IMR-90 (cell line): ENCODE data around the gene SIRPD. TPM values are rescaled to one million over a fixed set of nuclear protein-coding genes. Genes with fewer than 3 reads are reported as not detected.

ENCODE experiments used
- ATAC-seq: fragments of 200-7000 bp; cut with Tn5 transposase; 2 replicates; pipeline ENCODE4 v1.9.1; 2020; ENCODE audit warnings: low read depth, mild to moderate bottlenecking, moderate library complexity
- BruUV-seq: library from RNA; stranded (reverse); fragments of 400-500 nt; replicated peaks from 2 replicates; lab custom pipeline; 2021; lab: Mats Ljungman, UMichigan
- CTCF ChIA-PET: fragments of 300-600 bp; formaldehyde crosslinking; extraction: SDS; loops from one replicate; lab custom pipeline; 2021; ENCODE audit warnings: antibody characterized with exemption; lab: Yijun Ruan, JAX
- POLR2A ChIA-PET: fragments of 300-600 bp; sonication (Branson Sonifier 250); formaldehyde crosslinking; loops from one replicate; lab custom pipeline; 2022; ENCODE audit warnings: antibody characterized with exemption; ENCODE audit not compliant: unreplicated experiment; lab: Charles Lee
- DNase-seq: peaks from one replicate; pipeline ENCODE4 v3.0.0; 2013
- H2AFZ ChIP-seq: replicated peaks from 2 replicates; pipeline ENCODE3; 2013; ENCODE audit warnings: low read length, mild to moderate bottlenecking; ENCODE audit not compliant: poor library complexity
- H2AK5ac ChIP-seq: 2 replicates; pipeline ENCODE4 v1.6.1; 2013; ENCODE audit warnings: low read depth, low read length, inconsistent platforms
- H2AK9ac ChIP-seq: replicated peaks from 2 replicates; pipeline ENCODE3; 2013; ENCODE audit warnings: mild to moderate bottlenecking, low read depth, low read length, moderate library complexity; ENCODE audit not compliant: poor library complexity
- H2BK120ac ChIP-seq: 2 replicates; pipeline ENCODE4 v1.6.1; 2013; ENCODE audit warnings: low read depth, low read length, inconsistent platforms
- H2BK15ac ChIP-seq: 3 replicates; pipeline ENCODE4 v1.6.1; 2013; ENCODE audit warnings: low read depth, low read length, inconsistent platforms
- H2BK20ac ChIP-seq: 2 replicates; pipeline ENCODE4 v1.6.1; 2013; ENCODE audit warnings: low read depth, mild to moderate bottlenecking, inconsistent platforms, low read length, moderate library complexity
- H2BK5ac ChIP-seq: 2 replicates; pipeline ENCODE4 v1.6.1; 2013; ENCODE audit warnings: mild to moderate bottlenecking, low read depth, low read length, inconsistent platforms; ENCODE audit not compliant: poor library complexity, severe bottlenecking
- H3K14ac ChIP-seq: replicated peaks from 2 replicates; pipeline ENCODE4 v1.6.1; 2013; ENCODE audit warnings: low read depth, low read length, inconsistent platforms
- H3K18ac ChIP-seq: 2 replicates; pipeline ENCODE4 v1.6.1; 2013; ENCODE audit warnings: low read depth, low read length, control low read depth
- H3K23ac ChIP-seq: 2 replicates; pipeline ENCODE4 v1.6.1; 2013; ENCODE audit warnings: low read depth, low read length, inconsistent platforms
- H3K27ac ChIP-seq: 2 replicates; pipeline ENCODE4 v1.5.1; 2013; ENCODE audit warnings: mild to moderate bottlenecking, control low read depth, low read length; ENCODE audit not compliant: insufficient read depth
- H3K27me3 ChIP-seq: 2 replicates; pipeline ENCODE4 v1.6.1; 2013; ENCODE audit warnings: low read length; ENCODE audit not compliant: control insufficient read depth, insufficient read depth
- H3K36me3 ChIP-seq: 2 replicates; pipeline ENCODE4 v1.6.1; 2013; ENCODE audit warnings: low read length, mixed read lengths; ENCODE audit not compliant: control insufficient read depth, insufficient read depth
- H3K4ac ChIP-seq: 2 replicates; pipeline ENCODE4 v1.6.1; 2013; ENCODE audit warnings: low read depth, low read length, inconsistent platforms
- H3K4me1 ChIP-seq: 2 replicates; pipeline ENCODE4 v1.6.1; 2013; ENCODE audit warnings: low read length, mixed read lengths; ENCODE audit not compliant: control insufficient read depth, insufficient read depth
- H3K4me2 ChIP-seq: 2 replicates; pipeline ENCODE4 v1.6.1; 2013; ENCODE audit warnings: low read depth, mild to moderate bottlenecking, control low read depth, low read length, moderate library complexity
- H3K4me3 ChIP-seq: 2 replicates; pipeline ENCODE4 v1.5.1; 2013; ENCODE audit warnings: low read depth, mild to moderate bottlenecking, control low read depth, low read length, moderate library complexity; ENCODE audit not compliant: insufficient read depth
- H3K56ac ChIP-seq: 2 replicates; pipeline ENCODE4 v1.6.1; 2013; ENCODE audit warnings: low read length, inconsistent platforms; ENCODE audit not compliant: insufficient read depth; ENCODE audit errors: extremely low read depth
- H3K79me1 ChIP-seq, 2 experiments: 2 replicates each; pipeline ENCODE4 v1.6.1; 2013; ENCODE audit warnings: low read length in 2 of 2, inconsistent platforms in 1 of 2, low read depth in 1 of 2
- H3K9ac ChIP-seq: 2 replicates; pipeline ENCODE4 v1.6.1; 2013; ENCODE audit warnings: low read depth, low read length, control low read depth
- H3K9me1 ChIP-seq: 2 replicates; pipeline ENCODE4 v1.6.1; 2013; ENCODE audit warnings: low read length, inconsistent platforms; ENCODE audit not compliant: insufficient read depth
- H3K9me3 ChIP-seq: 2 replicates; pipeline ENCODE4 v1.6.1; 2013; ENCODE audit warnings: low read length; ENCODE audit not compliant: control insufficient read depth, insufficient read depth
- H4K20me1 ChIP-seq: 2 replicates; pipeline ENCODE4 v1.6.1; 2013; ENCODE audit warnings: low read length, inconsistent platforms; ENCODE audit not compliant: insufficient read depth
- H4K5ac ChIP-seq: 2 replicates; pipeline ENCODE4 v1.6.1; 2013; ENCODE audit warnings: mild to moderate bottlenecking, low read depth, low read length, control low read depth
- H4K8ac ChIP-seq, 2 experiments: 2 replicates each; pipeline ENCODE4 v1.6.1; 2013; ENCODE audit warnings: low read depth in 2 of 2, low read length in 2 of 2, control low read depth in 1 of 2, inconsistent platforms in 1 of 2
- H4K91ac ChIP-seq: 2 replicates; pipeline ENCODE4 v1.6.1; 2013; ENCODE audit warnings: low read depth, low read length, inconsistent platforms; ENCODE audit not compliant: insufficient read depth
- BHLHE40 ChIP-seq: fragments of 150-350 bp; IDR thresholded peaks from 2 replicates; pipeline ENCODE4 v1.6.1; 2016; ENCODE audit warnings: mild to moderate bottlenecking, low read depth, low read length
- CEBPB ChIP-seq: IDR thresholded peaks from 2 replicates; pipeline ENCODE4 v1.6.1; 2012; ENCODE audit warnings: low read depth, low read length, improper control_type of control experiment
- CHD1 ChIP-seq: IDR thresholded peaks from 2 replicates; pipeline ENCODE4 v1.6.1; 2012; ENCODE audit warnings: low read depth, low read length, improper control_type of control experiment
- CTCF ChIP-seq: conservative IDR thresholded peaks from 2 replicates; pipeline ENCODE4 v1.5.1; 2012; ENCODE audit warnings: mild to moderate bottlenecking, low read depth, low read length, improper control_type of control experiment
- ELK1 ChIP-seq: fragments of 150-350 bp; IDR thresholded peaks from 2 replicates; pipeline ENCODE4 v1.6.1; 2016; ENCODE audit warnings: low read depth, mild to moderate bottlenecking, low read length, moderate library complexity, borderline replicate concordance
- FOS ChIP-seq: fragments of 150-350 bp; IDR thresholded peaks from 2 replicates; pipeline ENCODE4 v1.6.1; 2016; ENCODE audit warnings: low read depth, low read length
- MAFK ChIP-seq: IDR thresholded peaks from 2 replicates; pipeline ENCODE4 v1.6.1; 2012; ENCODE audit warnings: low read depth, low read length, improper control_type of control experiment
- MAZ ChIP-seq: IDR thresholded peaks from 2 replicates; pipeline ENCODE4 v1.6.1; 2012; ENCODE audit warnings: low read depth, mild to moderate bottlenecking, low read length, improper control_type of control experiment, moderate library complexity, borderline replicate concordance
- MXI1 ChIP-seq: IDR thresholded peaks from 2 replicates; pipeline ENCODE4 v1.6.1; 2012; ENCODE audit warnings: low read depth, mild to moderate bottlenecking, low read length, moderate library complexity, borderline replicate concordance
- NFE2L2 ChIP-seq: fragments of 150-350 bp; IDR thresholded peaks from 2 replicates; pipeline ENCODE4 v1.6.1; 2016; ENCODE audit warnings: low read depth, mild to moderate bottlenecking, low read length
- POLR2A ChIP-seq: IDR thresholded peaks from 2 replicates; pipeline ENCODE4 v1.6.1; 2012; ENCODE audit warnings: mild to moderate bottlenecking, low read depth, low read length
- RAD21 ChIP-seq: IDR thresholded peaks from 2 replicates; pipeline ENCODE4 v1.6.1; 2012; ENCODE audit warnings: low read length, improper control_type of control experiment
- RCOR1 ChIP-seq: IDR thresholded peaks from 2 replicates; pipeline ENCODE4 v1.6.1; 2012; ENCODE audit warnings: mild to moderate bottlenecking, low read length, improper control_type of control experiment; ENCODE audit not compliant: insufficient replicate concordance
- RFX5 ChIP-seq: IDR thresholded peaks from 2 replicates; pipeline ENCODE4 v1.8.0; 2012; ENCODE audit warnings: low read depth, mild to moderate bottlenecking, low read length, moderate library complexity
- SMC3 ChIP-seq: fragments of 150-350 bp; IDR thresholded peaks from 2 replicates; pipeline ENCODE4 v1.6.1; 2016; ENCODE audit warnings: low read depth, mild to moderate bottlenecking, antibody characterized with exemption, low read length, moderate library complexity
- WGBS, 2 experiments: methylation state at CpG; one replicate each; pipeline versions ENCODE4 v1.1.5 to v1.1.7; 2013; ENCODE audit warnings: missing lambda C conversion rate in 2 of 2; ENCODE audit not compliant: insufficient read length in 1 of 2; ENCODE audit errors: extremely low coverage in 2 of 2; 5-methylcytosine and 5-hydroxymethylcytosine counted together
- dilution Hi-C: fragments of 300-500 bp; cut with HindIII; formaldehyde crosslinking; loops from one replicate; pipeline ENCODE4 v1.14.3; 2018; ENCODE audit warnings: low sequenced_read_pairs; ENCODE audit not compliant: unreplicated experiment
- in situ Hi-C: fragments of 300-500 bp; cut with MboI; formaldehyde crosslinking; loops from 3 replicates; pipeline ENCODE4 v1.14.3; 2019; ENCODE audit warnings: low sequenced_read_pairs, inconsistent platforms, mixed read lengths
- intact Hi-C: fragments of 100-400 bp; cut with micrococcal nuclease; formaldehyde crosslinking; loops from 2 replicates; pipeline ENCODE4 v1.10.0; 2022
- polyA plus RNA-seq, 3 experiments: library from polyadenylated mRNA; depleted of rRNA; stranded (reverse); fragments of >200 nt; gene quantifications; 2 replicates each; pipeline ENCODE4 v1.2.3, GENCODE V29; 2012; ENCODE audit warnings: low replicate concordance in 1 of 3
- total RNA-seq: library from RNA; depleted of rRNA; stranded (reverse); fragments of >200 nt; gene quantifications from 2 replicates; pipeline ENCODE4 v1.2.3, GENCODE V29; 2012

Gene SIRPD
- total and polyA plus RNA-seq, 2 of the 4 experiments (the other 2 are of a cell fraction): not detected

- no peak overlapping the region for H2AK5ac ChIP-seq
- H3K23ac ChIP-seq: no peak overlapping the region
- H3K4me1 ChIP-seq: no peaks in the 10 kb centered on the region
- H3K27me3 ChIP-seq: no peaks in the 10 kb centered on the region
- H2BK20ac ChIP-seq: no peak overlapping the region
- no peak overlapping the region for H3K14ac ChIP-seq
- H3K4ac ChIP-seq: no peak overlapping the region
- no peak for TF ChIP-seq RCOR1
- TF ChIP-seq MAFK: no peak
- no peak for TF ChIP-seq MAZ
- no peak for TF ChIP-seq SMC3
- no peak for TF ChIP-seq CHD1
- no peak for TF ChIP-seq ELK1
- no peak for TF ChIP-seq POLR2A
- no peak for TF ChIP-seq FOS
- TF ChIP-seq MXI1: no peak
- TF ChIP-seq RFX5: no peak
- TF ChIP-seq BHLHE40: no peak
- TF ChIP-seq CTCF: no peak
- TF ChIP-seq RAD21: no peak
- no peak for TF ChIP-seq NFE2L2
- no peak for TF ChIP-seq CEBPB
- no TSS peak for BruUV-seq
- no peak overlapping the region for H3K56ac ChIP-seq
- H3K79me1 ChIP-seq: no peaks in the 10 kb centered on the region
- POLR2A ChIA-PET: no interaction called here
- no peak overlapping the region for H4K91ac ChIP-seq
- intact Hi-C loops: no loop called here
- H2BK120ac ChIP-seq: no peak overlapping the region
- no peak overlapping the region for H3K27ac ChIP-seq
- no CpG with 5 or more reads among the region's 5 CpGs for WGBS, 2 experiments
- in situ Hi-C loops: no loop called here
- H3K9me3 ChIP-seq: no peaks in the 10 kb centered on the region
- CTCF ChIA-PET: no interaction called here
- no peak overlapping the region for H2AFZ ChIP-seq
- no peak overlapping the region for H2AK9ac ChIP-seq
- dilution Hi-C loops: no loop called here
- ATAC-seq (no peak), DNase-seq (no peak)
- H3K9ac ChIP-seq: no peak overlapping the region
- no peak overlapping the region for H4K5ac ChIP-seq
- no peak overlapping the region for H2BK5ac ChIP-seq
- no peak overlapping the region for H3K4me2 ChIP-seq
- H3K4me3 ChIP-seq: no peak overlapping the region
- no peaks in the 10 kb centered on the region for H3K9me1 ChIP-seq
- H4K8ac ChIP-seq: no peak overlapping the region
- no peak overlapping the region for H3K18ac ChIP-seq
- H4K20me1 ChIP-seq: no peaks in the 10 kb centered on the region
- no peaks in the 10 kb centered on the region for H3K36me3 ChIP-seq
- H2BK15ac ChIP-seq: no peak overlapping the region
These were observed 43.2 kb upstream of the SIRPD start for GRCh38 chr20:1600736-1601135.
